ENCODE data around the gene USP34. TPM values are rescaled to one million over a fixed set of nuclear protein-coding genes. Genes with fewer than 3 reads are reported as not detected.
A peak's percentile ranks its signal among the peaks of the same experiment; 100 is the strongest.

USP34 gene
- total and polyA plus RNA-seq, 2 donors from 2014 or later: 37.2 to 112 TPM

DNA sequence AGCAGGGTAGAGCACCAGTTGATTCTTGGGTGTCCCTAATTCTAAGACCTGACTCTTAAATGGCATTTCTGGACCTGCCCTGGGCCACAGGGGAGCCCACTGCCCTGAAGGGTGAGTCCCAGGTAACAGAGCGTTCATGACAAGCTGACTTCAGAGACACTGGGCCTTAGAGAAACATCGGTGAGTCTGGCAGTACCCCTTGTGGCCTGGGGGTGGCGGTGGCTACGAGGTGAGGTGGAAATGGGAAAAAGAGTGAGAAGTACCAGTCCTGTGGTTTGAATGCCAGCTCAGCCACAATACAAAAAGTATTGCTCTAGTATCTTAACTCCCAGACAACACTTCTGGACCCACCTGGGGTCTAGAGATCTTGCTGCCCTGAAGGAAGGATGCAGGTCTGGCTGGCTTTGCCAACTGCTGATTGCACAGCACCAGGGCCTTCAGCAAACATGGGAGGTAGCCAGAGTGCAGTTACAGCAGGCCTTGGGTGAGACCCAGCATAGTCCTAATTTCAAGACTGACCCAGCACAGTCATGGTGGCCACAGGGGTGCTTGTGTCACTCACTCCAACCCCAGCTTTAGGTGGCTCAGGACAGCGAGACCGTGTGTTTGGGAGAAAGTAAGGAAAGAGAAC lies 44.5 kb downstream of the USP34 start:
- Histone ChIP-seq H3K27ac (ENCODE audit: low read depth in 2 of 2, low read length in 2 of 2) (no peak overlapping the region), H3K9ac (ENCODE audit: low read length in 3 of 3) (no peak overlapping the region), H3K4me3 (ENCODE audit: low read length in 3 of 3) (no peak overlapping the region), H3K9me3 (ENCODE audit: control insufficient read depth in 2 of 3, insufficient read depth in 1 of 3, low read length in 3 of 3) (no peaks in the 10 kb centered on the region), H3K36me3 (ENCODE audit: control insufficient read depth in 2 of 3, insufficient read depth in 3 of 3, low read length in 3 of 3) (no peaks in the 10 kb centered on the region), H3K27me3 (ENCODE audit: control insufficient read depth, insufficient read depth, low read length) (no peaks in the 10 kb centered on the region), H3K4me1 (ENCODE audit: control insufficient read depth in 2 of 3, insufficient read depth in 2 of 3, low read depth in 1 of 3, low read length in 3 of 3) (peaks cover 0 to 9% (median 5%) of the 10 kb centered on the region in 3 donors)
- TF ChIP-seq, protein P1, sequence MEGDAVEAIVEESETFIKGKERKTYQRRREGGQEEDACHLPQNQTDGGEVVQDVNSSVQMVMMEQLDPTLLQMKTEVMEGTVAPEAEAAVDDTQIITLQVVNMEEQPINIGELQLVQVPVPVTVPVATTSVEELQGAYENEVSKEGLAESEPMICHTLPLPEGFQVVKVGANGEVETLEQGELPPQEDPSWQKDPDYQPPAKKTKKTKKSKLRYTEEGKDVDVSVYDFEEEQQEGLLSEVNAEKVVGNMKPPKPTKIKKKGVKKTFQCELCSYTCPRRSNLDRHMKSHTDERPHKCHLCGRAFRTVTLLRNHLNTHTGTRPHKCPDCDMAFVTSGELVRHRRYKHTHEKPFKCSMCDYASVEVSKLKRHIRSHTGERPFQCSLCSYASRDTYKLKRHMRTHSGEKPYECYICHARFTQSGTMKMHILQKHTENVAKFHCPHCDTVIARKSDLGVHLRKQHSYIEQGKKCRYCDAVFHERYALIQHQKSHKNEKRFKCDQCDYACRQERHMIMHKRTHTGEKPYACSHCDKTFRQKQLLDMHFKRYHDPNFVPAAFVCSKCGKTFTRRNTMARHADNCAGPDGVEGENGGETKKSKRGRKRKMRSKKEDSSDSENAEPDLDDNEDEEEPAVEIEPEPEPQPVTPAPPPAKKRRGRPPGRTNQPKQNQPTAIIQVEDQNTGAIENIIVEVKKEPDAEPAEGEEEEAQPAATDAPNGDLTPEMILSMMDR (IDR thresholded peaks at IDR 0.05; ENCODE audit: borderline replicate concordance, extremely low read depth, insufficient read depth): peak; percentile 49
- DNase-seq (peak in 3 of 5 donors; percentile 20 to 33 (median 21)), FAIRE-seq (no peak)
- intact Hi-C loops (cut with DNase I): no loop called here

DNA sequence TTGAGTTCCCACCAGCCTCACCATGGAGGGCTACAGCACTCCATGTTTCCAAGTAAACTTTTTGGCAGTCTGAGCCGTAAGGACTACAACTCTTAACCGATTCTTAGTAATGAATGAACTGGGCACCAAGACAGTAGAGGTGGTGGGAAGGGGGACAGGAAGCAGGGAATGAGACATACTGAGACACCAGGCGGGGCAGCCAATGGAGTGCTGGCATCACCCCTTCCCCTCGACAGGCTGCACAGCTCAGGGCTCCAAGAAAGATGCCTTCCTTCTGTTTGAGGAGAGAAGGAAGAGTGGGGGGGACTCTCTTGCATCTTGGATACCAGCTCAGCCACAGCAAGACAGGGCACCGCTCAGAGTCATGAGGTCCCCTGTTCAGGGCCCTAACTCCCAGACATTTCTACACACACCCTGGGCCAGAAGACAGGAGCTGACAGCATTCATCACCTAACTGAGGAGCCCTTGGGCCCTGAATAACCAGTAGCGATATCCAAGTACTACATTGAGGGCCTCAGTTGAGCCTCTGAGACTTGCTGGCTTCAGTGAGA lies 45.2 kb downstream of the USP34 start:
- Histone ChIP-seq H3K27ac (ENCODE audit: low read depth in 2 of 2, low read length in 2 of 2) (no peak overlapping the region), H3K36me3 (ENCODE audit: control insufficient read depth in 2 of 3, insufficient read depth in 3 of 3, low read length in 3 of 3) (no peaks in the 10 kb centered on the region), H3K27me3 (ENCODE audit: control insufficient read depth, insufficient read depth, low read length) (no peaks in the 10 kb centered on the region), H3K4me1 (ENCODE audit: control insufficient read depth in 2 of 3, insufficient read depth in 2 of 3, low read depth in 1 of 3, low read length in 3 of 3) (peaks cover 0 to 14% (median 8%) of the 10 kb centered on the region in 3 donors), H3K4me3 (ENCODE audit: low read length in 3 of 3) (no peak overlapping the region), H3K9ac (ENCODE audit: low read length in 3 of 3) (no peak overlapping the region), H3K9me3 (ENCODE audit: control insufficient read depth in 2 of 3, insufficient read depth in 1 of 3, low read length in 3 of 3) (no peaks in the 10 kb centered on the region)
- FAIRE-seq (no peak), DNase-seq (no peak)
- TF ChIP-seq, protein P1 (IDR thresholded peaks at IDR 0.05; ENCODE audit: borderline replicate concordance, extremely low read depth, insufficient read depth): no peak
- intact Hi-C loops (cut with DNase I): no loop called here

DNA sequence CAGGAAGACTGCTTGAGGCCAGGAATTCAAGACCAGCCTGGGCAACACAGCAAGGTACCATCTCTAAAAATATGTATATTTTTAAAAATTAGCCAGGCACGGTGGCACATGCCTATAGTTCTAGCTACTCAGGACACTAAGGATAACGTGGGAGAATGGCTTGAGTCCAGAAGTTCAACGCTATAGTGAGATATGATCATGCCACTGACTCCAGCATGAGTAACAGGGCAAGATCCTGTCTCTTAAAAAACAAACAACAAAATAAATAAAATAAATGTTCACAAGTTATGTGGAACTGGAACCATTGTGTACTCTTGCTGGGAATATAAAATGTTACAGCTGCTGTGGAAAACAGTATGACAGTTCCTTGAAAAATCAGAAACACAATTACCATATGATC lies 47.2 kb downstream of the USP34 start:
- FAIRE-seq: no peak
- Histone ChIP-seq H3K27ac (ENCODE audit: low read depth in 2 of 2, low read length in 2 of 2) (no peak overlapping the region), H3K36me3 (ENCODE audit: control insufficient read depth in 2 of 3, insufficient read depth in 3 of 3, low read length in 3 of 3) (no peaks in the 10 kb centered on the region), H3K4me1 (ENCODE audit: control insufficient read depth in 2 of 3, insufficient read depth in 2 of 3, low read depth in 1 of 3, low read length in 3 of 3) (peaks cover 0 to 14% (median 8%) of the 10 kb centered on the region in 3 donors), H3K9me3 (ENCODE audit: control insufficient read depth in 2 of 3, insufficient read depth in 1 of 3, low read length in 3 of 3) (no peaks in the 10 kb centered on the region), H3K4me3 (ENCODE audit: low read length in 3 of 3) (no peak overlapping the region), H3K9ac (ENCODE audit: low read length in 3 of 3) (no peak overlapping the region), H3K27me3 (ENCODE audit: control insufficient read depth, insufficient read depth, low read length) (no peaks in the 10 kb centered on the region)
- no peak for DNase-seq
- TF ChIP-seq, protein P1 (IDR thresholded peaks at IDR 0.05; ENCODE audit: borderline replicate concordance, extremely low read depth, insufficient read depth): no peak
- intact Hi-C loops (cut with DNase I): no loop called here

Measured in kidney (tissue), 14 donors.